ENCODE measurements around the gene MCRS1. TPM values are rescaled to one million over a fixed set of nuclear protein-coding genes. Genes with fewer than 3 reads are reported as not detected.
"Not testable (repeated sequence)": the region's sequence is repeated elsewhere in the genome, so short reads cannot be mapped to it uniquely, and the experiment has no call there.

MCRS1 gene
- total and polyA plus RNA-seq, 4 donors: 20.0 to 33.1 (median 26.1) TPM

DNA sequence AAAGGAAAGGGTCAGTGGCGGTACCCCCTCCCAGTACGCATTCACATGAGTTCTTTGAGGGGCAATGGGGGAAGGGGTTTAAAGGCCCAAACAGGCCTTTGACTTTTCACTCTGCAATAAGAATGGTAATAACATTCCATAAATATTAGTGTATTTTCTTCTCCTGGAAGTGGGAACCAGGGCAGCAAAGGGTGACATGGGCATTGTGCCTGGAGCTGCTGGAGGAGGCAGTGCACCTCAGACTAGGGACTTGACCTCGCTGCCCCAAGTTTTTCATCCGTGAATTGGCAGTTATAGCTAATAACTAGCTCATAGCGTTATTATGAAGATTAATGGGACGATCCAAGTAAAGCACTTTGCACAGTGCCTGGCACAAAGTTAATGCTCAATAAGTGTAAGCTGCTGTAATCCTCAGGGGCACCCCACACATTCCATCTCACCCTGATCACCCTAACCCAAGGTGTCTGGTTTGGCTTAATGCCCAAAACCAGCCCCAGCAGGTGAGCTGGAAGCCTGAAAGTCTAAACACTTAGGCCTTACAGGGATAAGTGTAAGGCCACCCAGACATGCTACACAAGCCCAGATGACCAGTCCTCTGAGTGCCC is 31.9 kb downstream of the MCRS1 start:
- no peaks in the 10 kb centered on the region for H3K9me3 ChIP-seq (ENCODE audit: control insufficient read depth in 4 of 4, low read length in 3 of 4)
- no peak overlapping the region for H3K4me3 ChIP-seq (ENCODE audit: low read depth in 1 of 3, low read length in 3 of 3)
- DNase-seq (ENCODE audit: low spot score): peak; percentile 3
- no peak overlapping the region for H3K9ac ChIP-seq (ENCODE audit: low read depth in 1 of 2, low read length in 2 of 2)
- no peak for TF ChIP-seq RAD21 (IDR thresholded peaks at IDR 0.05)
- no peak for TF ChIP-seq FOXA2 (IDR thresholded peaks at IDR 0.05)
- TF ChIP-seq SP1 (IDR thresholded peaks at IDR 0.05): no peak
- TF ChIP-seq, protein P1, sequence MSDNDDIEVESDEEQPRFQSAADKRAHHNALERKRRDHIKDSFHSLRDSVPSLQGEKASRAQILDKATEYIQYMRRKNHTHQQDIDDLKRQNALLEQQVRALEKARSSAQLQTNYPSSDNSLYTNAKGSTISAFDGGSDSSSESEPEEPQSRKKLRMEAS (IDR thresholded peaks at IDR 0.05): no peak
- TF ChIP-seq, protein P2, sequence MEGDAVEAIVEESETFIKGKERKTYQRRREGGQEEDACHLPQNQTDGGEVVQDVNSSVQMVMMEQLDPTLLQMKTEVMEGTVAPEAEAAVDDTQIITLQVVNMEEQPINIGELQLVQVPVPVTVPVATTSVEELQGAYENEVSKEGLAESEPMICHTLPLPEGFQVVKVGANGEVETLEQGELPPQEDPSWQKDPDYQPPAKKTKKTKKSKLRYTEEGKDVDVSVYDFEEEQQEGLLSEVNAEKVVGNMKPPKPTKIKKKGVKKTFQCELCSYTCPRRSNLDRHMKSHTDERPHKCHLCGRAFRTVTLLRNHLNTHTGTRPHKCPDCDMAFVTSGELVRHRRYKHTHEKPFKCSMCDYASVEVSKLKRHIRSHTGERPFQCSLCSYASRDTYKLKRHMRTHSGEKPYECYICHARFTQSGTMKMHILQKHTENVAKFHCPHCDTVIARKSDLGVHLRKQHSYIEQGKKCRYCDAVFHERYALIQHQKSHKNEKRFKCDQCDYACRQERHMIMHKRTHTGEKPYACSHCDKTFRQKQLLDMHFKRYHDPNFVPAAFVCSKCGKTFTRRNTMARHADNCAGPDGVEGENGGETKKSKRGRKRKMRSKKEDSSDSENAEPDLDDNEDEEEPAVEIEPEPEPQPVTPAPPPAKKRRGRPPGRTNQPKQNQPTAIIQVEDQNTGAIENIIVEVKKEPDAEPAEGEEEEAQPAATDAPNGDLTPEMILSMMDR (IDR thresholded peaks at IDR 0.05; ENCODE audit: low read depth, low read length, missing input control): no peak
- TF ChIP-seq YY1 (IDR thresholded peaks at IDR 0.05): no peak
- no peak for TF ChIP-seq RXRA (IDR thresholded peaks at IDR 0.05)
- TF ChIP-seq HNF4A (conservative IDR thresholded peaks at IDR 0.05): no peak
- no peak for TF ChIP-seq TAF1 (conservative IDR thresholded peaks at IDR 0.05)
- no peak for TF ChIP-seq EGR1 (IDR thresholded peaks at IDR 0.05; ENCODE audit: low read depth in 2 of 2)
- TF ChIP-seq, protein P3, sequence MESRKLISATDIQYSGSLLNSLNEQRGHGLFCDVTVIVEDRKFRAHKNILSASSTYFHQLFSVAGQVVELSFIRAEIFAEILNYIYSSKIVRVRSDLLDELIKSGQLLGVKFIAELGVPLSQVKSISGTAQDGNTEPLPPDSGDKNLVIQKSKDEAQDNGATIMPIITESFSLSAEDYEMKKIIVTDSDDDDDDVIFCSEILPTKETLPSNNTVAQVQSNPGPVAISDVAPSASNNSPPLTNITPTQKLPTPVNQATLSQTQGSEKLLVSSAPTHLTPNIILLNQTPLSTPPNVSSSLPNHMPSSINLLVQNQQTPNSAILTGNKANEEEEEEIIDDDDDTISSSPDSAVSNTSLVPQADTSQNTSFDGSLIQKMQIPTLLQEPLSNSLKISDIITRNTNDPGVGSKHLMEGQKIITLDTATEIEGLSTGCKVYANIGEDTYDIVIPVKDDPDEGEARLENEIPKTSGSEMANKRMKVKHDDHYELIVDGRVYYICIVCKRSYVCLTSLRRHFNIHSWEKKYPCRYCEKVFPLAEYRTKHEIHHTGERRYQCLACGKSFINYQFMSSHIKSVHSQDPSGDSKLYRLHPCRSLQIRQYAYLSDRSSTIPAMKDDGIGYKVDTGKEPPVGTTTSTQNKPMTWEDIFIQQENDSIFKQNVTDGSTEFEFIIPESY (IDR thresholded peaks at IDR 0.05): no peak
- H3K27ac ChIP-seq (ENCODE audit: low read depth in 1 of 2, low read length in 2 of 2): no peak overlapping the region
- 91% methylated on average over 6 of the region's 6 CpGs for WGBS
- no peaks in the 10 kb centered on the region for H3K36me3 ChIP-seq (ENCODE audit: control insufficient read depth in 4 of 4, insufficient read depth in 3 of 4, low read depth in 1 of 4, low read length in 3 of 4)
- peaks cover 10 to 12% (median 11%) of the 10 kb centered on the region in 4 donors for H3K4me1 ChIP-seq (ENCODE audit: control insufficient read depth in 4 of 4, insufficient read depth in 4 of 4, low read length in 3 of 4)
- peaks cover 0 to 10% (median 4%) of the 10 kb centered on the region in 4 donors for H3K27me3 ChIP-seq (ENCODE audit: control insufficient read depth in 4 of 4, insufficient read depth in 4 of 4, low read length in 3 of 4)

DNA sequence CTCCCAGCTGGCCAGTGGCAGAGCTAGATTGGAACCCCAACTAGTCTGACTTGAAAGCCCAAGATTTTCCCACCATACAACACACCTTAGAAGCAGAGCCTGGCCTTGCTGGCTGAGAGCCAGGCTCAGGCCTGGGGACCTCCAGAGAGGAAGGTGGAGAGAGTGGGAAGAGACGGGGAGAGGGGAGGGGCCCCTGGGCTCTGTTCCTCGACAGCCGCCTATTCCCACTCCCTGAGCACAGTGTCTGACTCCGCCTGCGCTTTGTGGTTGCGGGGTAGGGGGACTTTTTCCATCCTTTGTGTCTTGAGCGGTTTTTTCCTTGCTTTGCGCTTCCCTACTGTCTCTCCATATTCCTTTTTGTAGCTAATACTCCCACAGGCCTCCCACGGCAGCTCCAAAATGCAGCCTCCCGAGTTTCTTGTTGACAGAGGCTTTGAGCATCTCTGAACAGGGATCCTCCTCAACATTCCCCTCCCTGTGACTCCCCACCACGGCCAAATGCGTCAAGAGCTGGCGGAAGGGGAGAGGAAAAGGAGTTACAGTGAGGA is 33.1 kb downstream of the MCRS1 start:
- H3K9me3 ChIP-seq (ENCODE audit: control insufficient read depth in 4 of 4, low read length in 3 of 4): no peaks in the 10 kb centered on the region
- TF ChIP-seq, protein P3 (IDR thresholded peaks at IDR 0.05): no peak
- TF ChIP-seq, protein P4, sequence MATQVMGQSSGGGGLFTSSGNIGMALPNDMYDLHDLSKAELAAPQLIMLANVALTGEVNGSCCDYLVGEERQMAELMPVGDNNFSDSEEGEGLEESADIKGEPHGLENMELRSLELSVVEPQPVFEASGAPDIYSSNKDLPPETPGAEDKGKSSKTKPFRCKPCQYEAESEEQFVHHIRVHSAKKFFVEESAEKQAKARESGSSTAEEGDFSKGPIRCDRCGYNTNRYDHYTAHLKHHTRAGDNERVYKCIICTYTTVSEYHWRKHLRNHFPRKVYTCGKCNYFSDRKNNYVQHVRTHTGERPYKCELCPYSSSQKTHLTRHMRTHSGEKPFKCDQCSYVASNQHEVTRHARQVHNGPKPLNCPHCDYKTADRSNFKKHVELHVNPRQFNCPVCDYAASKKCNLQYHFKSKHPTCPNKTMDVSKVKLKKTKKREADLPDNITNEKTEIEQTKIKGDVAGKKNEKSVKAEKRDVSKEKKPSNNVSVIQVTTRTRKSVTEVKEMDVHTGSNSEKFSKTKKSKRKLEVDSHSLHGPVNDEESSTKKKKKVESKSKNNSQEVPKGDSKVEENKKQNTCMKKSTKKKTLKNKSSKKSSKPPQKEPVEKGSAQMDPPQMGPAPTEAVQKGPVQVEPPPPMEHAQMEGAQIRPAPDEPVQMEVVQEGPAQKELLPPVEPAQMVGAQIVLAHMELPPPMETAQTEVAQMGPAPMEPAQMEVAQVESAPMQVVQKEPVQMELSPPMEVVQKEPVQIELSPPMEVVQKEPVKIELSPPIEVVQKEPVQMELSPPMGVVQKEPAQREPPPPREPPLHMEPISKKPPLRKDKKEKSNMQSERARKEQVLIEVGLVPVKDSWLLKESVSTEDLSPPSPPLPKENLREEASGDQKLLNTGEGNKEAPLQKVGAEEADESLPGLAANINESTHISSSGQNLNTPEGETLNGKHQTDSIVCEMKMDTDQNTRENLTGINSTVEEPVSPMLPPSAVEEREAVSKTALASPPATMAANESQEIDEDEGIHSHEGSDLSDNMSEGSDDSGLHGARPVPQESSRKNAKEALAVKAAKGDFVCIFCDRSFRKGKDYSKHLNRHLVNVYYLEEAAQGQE (IDR thresholded peaks at IDR 0.05): no peak
- TF ChIP-seq HNF4A (conservative IDR thresholded peaks at IDR 0.05): no peak
- TF ChIP-seq JUND (IDR thresholded peaks at IDR 0.05): no peak
- TF ChIP-seq EGR1 (IDR thresholded peaks at IDR 0.05; ENCODE audit: low read depth in 2 of 2): no peak
- no peak for TF ChIP-seq GABPA (IDR thresholded peaks at IDR 0.05 in 1 of 2, conservative IDR thresholded peaks at IDR 0.05 in 1 of 2)
- no peak overlapping the region for H3K9ac ChIP-seq (ENCODE audit: low read depth in 1 of 2, low read length in 2 of 2)
- no peak overlapping the region for H3K27ac ChIP-seq (ENCODE audit: low read depth in 1 of 2, low read length in 2 of 2)
- H3K4me1 ChIP-seq (ENCODE audit: control insufficient read depth in 4 of 4, insufficient read depth in 4 of 4, low read length in 3 of 4): peaks cover 10 to 12% (median 11%) of the 10 kb centered on the region in 4 donors
- DNase-seq (ENCODE audit: low spot score): peak; percentile 22
- H3K27me3 ChIP-seq (ENCODE audit: control insufficient read depth in 4 of 4, insufficient read depth in 4 of 4, low read length in 3 of 4): peaks cover 0 to 10% (median 4%) of the 10 kb centered on the region in 4 donors
- 81% methylated on average over 13 of the region's 13 CpGs for WGBS
- no peaks in the 10 kb centered on the region for H3K36me3 ChIP-seq (ENCODE audit: control insufficient read depth in 4 of 4, insufficient read depth in 3 of 4, low read depth in 1 of 4, low read length in 3 of 4)
- no peak overlapping the region for H3K4me3 ChIP-seq (ENCODE audit: low read depth in 1 of 3, low read length in 3 of 3)

DNA sequence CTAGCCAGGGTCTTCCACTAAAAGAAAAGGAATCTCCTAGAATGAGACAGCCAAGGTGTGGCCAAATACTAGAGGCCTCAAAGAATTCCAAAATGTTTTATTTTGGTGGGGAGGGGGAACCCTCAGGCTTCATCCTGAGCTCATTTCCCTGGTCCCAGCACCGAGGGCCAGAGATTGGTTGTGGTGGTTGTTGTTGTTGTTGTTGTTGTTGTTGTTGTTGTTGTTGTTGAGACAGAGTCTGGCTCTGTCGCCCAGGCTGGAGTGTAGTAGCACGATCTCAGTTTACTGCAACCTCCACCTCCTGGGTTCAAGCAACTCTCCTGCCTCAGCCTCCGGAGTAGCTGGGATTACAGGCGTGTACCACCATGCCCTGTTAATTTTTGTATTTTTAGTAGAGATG is 33.8 kb downstream of the MCRS1 start:
- H3K9me3 ChIP-seq (ENCODE audit: control insufficient read depth in 4 of 4, low read length in 3 of 4); H3K9ac ChIP-seq (ENCODE audit: low read depth in 1 of 2, low read length in 2 of 2); DNase-seq (ENCODE audit: low spot score); H3K27ac ChIP-seq (ENCODE audit: low read depth in 1 of 2, low read length in 2 of 2); H3K4me3 ChIP-seq (ENCODE audit: low read depth in 1 of 3, low read length in 3 of 3); H3K27me3 ChIP-seq (ENCODE audit: control insufficient read depth in 4 of 4, insufficient read depth in 4 of 4, low read length in 3 of 4); H3K36me3 ChIP-seq (ENCODE audit: control insufficient read depth in 4 of 4, insufficient read depth in 3 of 4, low read depth in 1 of 4, low read length in 3 of 4): not testable (repeated sequence)
- WGBS: 96% methylated on average over 5 of the region's 5 CpGs
- H3K4me1 ChIP-seq (ENCODE audit: control insufficient read depth in 4 of 4, insufficient read depth in 4 of 4, low read length in 3 of 4): peaks cover 9 to 12% (median 10%) of the 10 kb centered on the region in 4 donors
